ENCODE data around the gene TRIM68.

Gene TRIM68, protein sequence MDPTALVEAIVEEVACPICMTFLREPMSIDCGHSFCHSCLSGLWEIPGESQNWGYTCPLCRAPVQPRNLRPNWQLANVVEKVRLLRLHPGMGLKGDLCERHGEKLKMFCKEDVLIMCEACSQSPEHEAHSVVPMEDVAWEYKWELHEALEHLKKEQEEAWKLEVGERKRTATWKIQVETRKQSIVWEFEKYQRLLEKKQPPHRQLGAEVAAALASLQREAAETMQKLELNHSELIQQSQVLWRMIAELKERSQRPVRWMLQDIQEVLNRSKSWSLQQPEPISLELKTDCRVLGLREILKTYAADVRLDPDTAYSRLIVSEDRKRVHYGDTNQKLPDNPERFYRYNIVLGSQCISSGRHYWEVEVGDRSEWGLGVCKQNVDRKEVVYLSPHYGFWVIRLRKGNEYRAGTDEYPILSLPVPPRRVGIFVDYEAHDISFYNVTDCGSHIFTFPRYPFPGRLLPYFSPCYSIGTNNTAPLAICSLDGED

DNA sequence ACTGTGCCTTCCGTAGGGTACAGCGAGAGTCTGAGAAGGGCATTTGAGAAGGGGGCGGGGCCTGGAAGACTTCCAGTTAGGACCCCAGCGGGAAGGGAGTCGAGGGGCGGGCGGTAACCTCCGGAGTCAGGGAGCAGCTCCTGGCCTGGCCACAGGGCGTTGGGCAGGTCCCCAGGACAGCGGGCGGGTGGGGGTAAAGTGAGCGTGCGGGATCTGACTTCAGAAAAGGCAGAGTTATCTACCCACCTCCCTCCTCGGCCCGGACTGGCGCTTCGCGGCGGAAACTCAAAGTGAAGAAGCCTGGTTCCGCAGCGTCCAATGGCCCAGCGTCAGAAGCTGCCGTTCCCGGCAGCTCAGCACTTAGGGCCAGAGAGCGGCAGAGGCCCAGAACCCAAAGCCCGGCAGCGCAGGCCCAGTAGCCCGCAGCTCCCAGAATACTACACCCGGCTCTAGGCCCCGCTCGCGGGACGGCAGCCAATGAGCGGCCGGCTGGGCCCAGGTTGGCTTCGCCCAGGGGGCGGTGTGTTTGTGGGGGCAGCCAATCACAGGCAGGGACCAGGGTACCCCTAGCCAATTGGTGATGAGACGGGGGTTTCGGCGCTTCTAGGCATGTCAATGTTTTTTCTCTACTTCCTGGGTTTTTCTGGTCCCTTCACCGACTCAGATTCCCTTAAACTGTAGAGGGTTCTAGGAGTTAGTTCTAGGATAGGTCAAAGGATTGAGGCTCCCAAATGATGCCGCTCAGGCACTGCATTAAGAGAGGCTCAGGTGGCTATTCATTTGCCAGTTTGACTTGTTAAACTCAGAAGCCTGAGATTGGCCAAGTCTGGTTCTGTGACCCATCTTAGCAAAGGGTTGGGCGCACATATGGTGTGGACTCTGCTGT lies at the start of gene TRIM68:
TRIM68 (minus strand) TSS at position 451 of the 886 bp plus-strand sequence. CDS start 2,727 bp downstream, outside the sequence.
- peak; percentile 96 for DNase-seq (ENCODE audit: low spot score)

DNA sequence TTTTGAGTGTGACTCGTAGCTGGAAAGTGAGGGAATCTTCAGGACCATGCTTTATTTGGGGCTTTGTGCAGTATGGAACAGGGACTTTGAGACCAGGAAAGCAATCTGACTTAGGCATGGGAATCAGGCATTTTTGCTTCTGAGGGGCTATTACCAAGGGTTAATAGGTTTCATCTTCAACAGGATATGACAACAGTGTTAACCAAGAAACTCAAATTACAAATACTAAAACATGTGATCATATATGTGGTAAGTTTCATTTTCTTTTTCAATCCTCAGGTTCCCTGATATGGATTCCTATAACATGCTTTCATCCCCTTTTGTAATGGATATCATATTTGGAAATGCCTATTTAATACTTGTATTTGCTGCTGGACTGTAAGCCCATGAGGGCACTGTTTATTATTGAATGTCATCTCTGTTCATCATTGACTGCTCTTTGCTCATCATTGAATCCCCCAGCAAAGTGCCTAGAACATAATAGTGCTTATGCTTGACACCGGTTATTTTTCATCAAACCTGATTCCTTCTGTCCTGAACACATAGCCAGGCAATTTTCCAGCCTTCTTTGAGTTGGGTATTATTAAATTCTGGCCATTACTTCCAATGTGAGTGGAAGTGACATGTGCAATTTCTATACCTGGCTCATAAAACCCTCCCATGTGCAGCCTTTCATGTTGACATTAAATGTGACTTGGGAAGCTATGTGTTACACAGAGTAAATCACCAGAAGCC lies 46.8 kb upstream of the TRIM68 start:
- no peak for DNase-seq (ENCODE audit: low spot score)

DNA sequence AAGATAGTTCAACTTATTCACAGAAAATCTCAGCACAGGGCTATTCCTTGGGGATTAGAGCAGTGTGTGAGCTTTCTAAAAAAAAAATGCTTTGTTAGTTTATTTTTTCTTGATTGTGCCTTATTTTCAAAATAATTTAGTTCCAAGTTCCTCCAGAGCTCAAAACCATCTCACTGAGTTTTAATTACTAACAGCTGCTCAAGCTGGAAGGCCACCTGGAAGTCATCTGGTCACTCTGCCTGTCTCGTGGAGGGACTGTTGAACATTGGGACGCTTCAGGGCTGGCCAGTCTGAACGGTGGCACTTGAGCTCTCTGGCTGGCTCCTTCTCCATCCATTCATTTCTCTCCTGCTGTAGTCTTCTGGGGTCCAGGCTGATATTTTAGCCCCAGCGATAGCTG lies 39.7 kb upstream of the TRIM68 start:
- DNase-seq (ENCODE audit: low spot score): no peak

DNA sequence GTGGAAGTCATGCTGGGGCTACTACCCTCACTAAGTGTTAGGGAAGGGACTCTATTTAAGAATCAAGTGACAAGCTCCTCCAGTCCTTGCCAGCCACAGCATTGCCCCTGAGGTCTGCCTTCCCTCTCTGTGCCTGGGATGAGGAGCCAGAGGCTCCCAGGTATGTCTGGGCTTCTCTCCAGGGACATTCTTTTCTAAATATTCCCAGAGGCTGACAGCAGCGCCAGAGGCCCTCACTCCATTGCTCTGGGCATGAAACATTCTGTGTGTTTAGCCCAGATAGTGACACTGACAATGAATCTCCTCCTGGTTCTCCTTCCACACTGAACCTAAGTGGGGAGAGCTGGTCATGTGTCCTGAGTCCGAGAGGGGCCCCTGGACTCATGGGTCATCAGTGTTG lies 37.9 kb upstream of the TRIM68 start:
- no peak for DNase-seq (ENCODE audit: low spot score)

DNA sequence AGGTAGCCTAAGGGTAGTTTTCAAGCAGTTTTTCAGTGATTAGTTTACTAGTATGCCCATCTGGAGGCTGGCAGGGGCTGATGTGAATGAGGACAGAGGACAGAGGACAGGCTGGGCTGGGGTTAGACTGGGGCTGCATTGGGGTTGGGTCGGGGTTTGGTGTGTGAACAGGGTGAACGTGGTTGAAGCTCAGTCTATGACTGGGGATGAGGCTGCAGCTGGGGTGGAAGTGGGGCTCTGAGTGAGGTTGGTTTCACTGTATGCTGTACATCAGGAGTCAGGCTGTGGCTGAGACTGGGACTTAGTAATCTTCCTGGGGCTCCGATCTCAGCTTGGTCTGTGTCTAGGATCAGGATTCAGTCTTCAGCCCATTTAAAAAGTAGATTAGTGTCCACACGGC lies 36.2 kb upstream of the TRIM68 start:
- no peak for DNase-seq (ENCODE audit: low spot score)

DNA sequence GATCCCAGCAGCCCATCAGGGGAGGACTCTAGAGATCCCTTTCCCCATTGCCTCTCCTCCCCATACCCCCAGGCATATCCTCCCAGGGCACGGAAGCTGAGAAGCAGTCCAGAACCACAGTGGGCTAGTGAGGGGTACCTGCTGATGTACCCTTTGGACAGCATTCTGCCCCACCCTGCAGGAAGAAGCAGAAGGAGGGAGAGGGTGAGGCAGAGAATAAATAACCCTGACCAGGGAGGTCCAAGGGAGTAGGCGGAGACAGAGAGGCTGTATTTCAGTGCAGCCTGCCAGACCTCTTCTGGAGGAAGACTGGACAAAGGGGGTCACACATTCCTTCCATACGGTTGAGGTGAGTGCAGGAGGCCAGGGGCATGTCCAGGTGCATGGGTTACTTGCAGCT lies 35.7 kb upstream of the TRIM68 start, which contains the start of gene OR51E1:
OR51E1 (plus strand) TSS at position 301 of the 400 bp plus-strand sequence. CDS start 8,545 bp downstream, outside the sequence.
- no peak for DNase-seq (ENCODE audit: low spot score)

DNA sequence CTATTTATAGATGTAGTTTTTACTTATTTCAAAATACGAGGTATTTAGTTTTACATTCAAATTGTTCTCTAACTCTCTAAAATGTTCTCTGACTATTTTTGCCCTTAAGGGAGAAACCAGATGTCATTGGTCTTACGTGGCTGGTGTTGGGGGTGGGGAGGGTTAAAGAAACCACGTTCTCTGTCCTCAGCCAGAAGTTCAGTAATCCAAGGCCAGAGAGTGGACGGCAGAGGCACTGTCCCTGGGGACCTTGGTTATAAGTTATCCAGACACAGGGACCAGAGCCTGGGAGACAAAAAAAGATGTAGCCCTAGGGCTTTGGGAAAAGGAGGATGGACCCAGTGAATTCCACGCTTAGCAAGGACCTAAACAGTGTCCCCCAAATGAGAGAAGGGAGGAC lies 35.0 kb upstream of the TRIM68 start:
- no peak for DNase-seq (ENCODE audit: low spot score)

DNA sequence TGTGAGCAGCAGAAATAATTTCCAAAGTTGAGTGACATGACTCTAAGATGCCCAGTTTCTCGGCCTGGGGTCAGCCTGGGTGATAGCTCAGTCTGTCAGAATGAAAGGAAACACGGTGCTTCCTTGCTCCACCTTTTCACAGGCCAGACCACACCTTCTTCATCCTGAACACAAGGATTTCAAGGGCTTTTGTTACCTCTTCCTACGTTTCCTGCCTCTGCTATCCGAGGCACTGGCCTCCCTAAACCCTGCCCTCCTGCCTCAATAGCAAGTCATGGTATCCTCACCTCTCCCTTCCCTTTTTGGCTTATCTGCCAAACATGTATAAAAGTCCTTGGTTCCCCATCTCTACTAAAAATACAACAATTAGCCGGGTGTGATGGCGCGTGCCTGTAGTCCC lies 34.0 kb upstream of the TRIM68 start:
- DNase-seq (ENCODE audit: low spot score): no peak

DNA sequence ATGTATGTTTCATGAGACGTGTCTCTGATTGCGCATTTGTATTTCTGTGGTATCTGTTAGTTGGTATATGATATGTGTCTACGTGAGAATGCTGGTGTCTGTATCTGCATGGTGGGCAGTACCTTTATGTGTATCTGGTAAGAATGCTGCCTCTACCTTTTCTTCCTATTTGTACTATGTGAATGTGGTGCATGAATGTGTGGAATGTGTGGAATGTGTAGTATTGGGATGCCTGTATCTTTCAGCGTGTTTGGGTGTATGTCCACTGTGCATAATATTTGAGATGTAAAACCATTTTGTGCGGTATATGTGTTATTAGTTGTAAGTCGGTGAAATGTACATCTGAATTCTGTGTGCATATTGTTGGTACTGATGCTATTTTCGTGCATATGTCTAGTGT lies 33.5 kb upstream of the TRIM68 start:
- DNase-seq (ENCODE audit: low spot score): no peak

DNA sequence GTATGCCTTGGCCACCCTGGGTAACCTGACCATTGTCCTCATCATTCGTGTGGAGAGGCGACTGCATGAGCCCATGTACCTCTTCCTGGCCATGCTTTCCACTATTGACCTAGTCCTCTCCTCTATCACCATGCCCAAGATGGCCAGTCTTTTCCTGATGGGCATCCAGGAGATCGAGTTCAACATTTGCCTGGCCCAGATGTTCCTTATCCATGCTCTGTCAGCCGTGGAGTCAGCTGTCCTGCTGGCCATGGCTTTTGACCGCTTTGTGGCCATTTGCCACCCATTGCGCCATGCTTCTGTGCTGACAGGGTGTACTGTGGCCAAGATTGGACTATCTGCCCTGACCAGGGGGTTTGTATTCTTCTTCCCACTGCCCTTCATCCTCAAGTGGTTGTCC lies 31.9 kb upstream of the TRIM68 start:
- DNase-seq (ENCODE audit: low spot score): no peak

DNA sequence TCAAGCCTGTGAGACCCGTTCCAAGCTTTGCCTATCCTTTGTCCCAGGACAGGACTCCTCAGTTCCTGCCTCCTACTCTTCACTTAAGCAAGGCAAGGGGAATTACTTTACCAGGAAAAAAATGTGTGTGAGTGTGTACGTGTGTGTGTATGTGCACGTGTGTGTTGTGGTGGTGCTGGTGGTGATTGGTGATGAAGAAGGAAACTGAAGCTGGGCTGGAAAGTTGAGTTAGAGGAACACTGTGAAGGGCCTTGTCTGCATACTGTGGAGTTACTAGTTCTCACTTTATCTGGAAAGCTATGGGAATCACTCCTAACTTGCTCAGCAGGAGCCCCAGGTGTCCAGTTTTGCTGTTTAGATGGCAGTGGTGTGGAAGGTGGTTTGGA lies 29.6 kb upstream of the TRIM68 start:
- no peak for DNase-seq (ENCODE audit: low spot score)

DNA sequence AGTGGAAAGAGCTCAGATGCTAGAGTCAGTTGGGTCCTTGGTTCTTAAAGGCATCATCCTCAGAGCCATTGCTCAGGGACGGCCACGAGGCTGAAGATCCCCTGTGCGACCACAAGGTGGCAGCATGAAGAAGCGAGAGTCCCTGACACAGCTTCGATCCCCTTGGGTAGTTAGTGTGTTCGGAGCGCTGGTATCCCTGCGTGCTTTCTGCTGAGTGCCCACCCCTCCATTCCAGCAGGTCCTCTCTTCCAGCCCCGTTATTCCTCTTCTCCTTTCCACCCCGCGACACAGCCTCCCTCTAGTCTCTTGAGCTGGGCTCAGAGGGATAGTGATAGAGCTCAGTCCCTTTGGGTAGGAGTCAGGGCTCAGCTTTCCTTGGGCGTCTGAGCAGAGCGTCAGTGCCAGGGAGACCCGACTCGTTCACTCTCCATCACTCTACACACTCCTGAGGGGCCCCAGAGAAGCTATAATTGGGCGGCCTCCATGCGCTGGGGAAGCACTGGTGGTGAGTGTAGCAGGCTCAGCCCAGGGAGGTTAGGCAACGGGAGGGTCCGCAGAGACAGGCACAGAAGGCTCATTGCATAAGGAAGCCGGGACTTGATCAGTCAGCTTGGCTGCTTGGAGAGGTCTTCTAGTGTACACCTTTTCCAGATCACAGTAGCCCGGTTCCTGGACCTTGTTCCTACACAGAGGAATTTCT lies 29.1 kb upstream of the TRIM68 start, which contains the start of gene OR51D1:
OR51D1 (plus strand) TSS at position 516 of the 700 bp plus-strand sequence. CDS start 2,314 bp downstream, outside the sequence.
- DNase-seq (ENCODE audit: low spot score): peak; percentile 63

DNA sequence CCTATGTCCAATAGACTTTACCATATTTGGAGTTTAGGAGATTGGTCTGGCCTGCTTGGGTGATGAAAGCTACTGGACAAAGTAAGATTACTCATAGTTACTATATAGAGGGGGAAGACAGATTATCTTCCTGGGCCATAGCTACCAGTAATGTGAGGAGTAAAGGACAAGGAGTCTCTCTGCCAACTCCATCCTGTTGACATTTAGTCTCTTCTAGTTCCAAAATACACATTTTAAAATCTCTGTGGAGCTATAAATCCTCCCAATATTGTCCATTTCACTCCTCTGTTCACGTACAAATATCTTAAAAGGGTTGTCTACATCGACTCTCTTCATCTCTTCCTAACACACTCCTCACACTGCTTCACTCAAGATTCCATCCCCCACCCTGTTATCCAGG lies 28.1 kb upstream of the TRIM68 start:
- no peak for DNase-seq (ENCODE audit: low spot score)

DNA sequence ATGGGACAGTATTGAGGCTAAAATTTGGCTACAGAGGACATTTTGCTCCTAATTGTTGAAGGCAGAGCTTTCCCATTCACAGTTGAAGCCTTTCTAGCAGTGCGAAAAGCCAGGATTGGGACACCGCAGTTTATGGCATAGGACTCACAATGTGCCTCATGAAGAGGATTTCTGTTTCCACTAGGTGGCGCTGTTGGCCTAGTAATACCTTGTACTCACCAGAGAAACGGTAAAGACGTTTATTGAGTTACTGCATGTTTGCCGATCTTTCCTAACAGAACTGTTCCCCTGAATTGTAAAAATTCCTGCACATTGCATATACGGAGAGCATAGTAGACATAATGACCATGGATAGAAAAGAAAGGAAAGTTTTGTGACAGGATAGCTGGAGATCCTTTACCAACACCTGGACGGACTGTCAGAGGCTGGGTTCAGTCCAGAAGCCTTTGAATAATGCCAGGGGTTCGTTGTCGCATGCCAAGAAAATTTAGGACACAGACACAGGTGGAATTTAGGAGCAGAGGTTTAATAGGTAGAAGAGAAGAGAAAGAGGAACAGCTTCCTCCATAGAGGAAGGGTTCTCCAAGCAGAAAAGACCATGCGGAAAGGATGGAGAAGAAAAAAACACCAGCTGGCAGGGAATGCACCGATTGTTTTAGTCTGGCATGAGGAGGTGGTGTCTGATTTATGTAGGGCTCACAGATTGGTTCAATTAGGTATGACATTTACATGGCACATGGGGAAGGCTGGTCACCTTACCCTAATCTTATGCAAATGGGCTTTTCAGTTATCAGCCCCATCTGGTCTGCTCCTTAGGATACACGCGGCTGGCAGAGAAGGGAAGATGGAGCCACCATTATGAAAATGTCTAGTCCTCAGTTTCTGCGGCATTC lies 18.4 kb upstream of the TRIM68 start:
- DNase-seq (ENCODE audit: low spot score): peak; percentile 29

DNA sequence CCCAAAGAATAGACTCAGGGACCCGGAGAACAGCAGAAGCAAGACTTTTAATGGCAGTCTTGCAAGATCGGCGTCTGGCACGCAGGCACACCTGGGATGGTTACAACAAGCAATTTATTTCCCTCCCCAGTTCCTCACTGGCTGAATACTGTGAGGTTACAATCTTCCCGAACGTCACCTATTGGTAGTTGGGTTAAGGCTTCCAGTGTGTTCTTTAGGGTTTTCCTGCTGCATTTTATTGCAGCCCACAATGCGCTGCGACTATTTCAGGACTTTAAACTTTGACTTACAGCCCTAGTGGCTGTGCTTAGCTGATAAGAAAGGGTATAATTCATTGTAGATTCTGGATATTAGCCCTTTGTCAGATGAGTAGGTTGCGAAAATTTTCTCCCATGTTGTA lies 11.5 kb upstream of the TRIM68 start:
- no peak for DNase-seq (ENCODE audit: low spot score)

DNA sequence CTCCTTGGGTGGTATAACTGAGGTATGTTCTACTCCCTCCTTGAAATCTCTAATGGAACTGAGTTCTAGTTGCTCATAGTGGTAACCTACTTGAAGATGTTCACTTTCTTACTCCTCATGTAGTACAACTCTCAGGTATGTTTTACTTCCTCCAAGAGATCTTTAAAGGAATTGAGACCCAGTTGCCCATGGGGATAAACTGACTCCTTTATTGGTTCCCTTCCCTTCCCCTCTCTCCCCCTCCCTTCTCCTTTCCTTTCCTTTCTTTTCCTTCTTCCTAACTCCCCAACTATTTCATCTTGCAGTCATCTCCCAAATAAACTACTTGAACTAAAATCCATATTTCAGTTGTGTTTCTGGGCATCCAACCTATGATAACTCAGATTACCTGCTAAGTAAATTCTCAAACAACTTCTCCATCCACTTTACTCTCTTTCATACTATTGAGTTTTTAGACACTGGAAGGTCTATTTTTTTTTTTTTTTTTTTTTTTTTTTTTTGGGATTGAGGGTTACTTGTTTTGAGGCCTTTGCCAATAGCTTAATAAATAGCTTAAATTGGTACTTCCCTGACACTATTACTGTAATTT lies 7.9 kb upstream of the TRIM68 start:
- no peak for DNase-seq (ENCODE audit: low spot score)

DNA sequence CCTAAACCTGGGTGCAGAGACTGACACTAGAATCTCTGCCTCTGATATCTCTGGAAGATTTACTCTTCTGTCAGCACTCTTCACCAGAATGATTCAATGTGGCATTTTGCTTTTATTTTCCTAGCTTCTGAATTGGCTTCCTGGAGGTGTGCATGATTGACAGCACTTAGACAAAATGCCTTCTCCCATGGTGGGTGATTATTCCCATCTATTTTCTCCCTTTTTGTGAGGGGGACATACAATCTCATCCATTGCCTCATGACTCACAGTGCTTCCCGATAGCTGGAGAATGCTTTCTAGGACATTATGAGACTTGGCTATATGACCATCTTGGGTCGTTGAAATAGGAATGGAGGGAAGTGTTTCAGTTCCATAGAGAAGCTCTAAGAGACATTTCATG lies 4.0 kb upstream of the TRIM68 start:
- no peak for DNase-seq (ENCODE audit: low spot score)

DNA sequence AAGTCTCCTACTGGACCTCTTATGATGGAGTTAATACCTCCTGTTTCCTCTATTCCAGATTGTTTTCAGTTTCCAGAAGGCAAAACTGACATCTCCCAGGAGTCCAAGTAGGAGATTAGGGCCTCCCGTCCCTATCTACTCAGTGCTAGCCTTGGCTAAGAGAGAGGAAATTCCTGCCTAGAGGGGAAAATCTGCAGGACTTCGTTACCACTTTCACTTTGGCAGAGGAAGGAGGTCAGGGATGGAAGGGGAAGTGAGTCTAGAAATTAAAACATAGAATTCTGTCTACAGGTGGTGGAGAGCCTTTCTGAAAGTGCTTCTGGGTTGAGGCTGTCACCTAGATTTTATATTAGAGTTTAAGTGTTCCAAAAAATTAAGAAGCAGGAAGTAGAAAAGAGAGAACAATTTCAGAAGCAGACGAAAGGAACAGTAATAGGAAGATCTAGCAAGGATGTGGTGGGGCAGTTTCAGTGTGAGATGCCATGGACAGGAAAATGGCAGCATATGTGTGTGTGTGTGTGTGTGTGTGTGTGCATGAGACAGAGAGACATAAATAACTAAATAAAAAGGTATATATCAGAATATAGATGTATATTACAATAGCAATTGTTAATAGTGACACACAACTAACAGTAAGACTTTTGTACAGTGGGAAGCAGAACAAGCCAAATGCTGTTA lies 2.4 kb upstream of the TRIM68 start:
- peak; percentile 18 for DNase-seq (ENCODE audit: low spot score)

DNA sequence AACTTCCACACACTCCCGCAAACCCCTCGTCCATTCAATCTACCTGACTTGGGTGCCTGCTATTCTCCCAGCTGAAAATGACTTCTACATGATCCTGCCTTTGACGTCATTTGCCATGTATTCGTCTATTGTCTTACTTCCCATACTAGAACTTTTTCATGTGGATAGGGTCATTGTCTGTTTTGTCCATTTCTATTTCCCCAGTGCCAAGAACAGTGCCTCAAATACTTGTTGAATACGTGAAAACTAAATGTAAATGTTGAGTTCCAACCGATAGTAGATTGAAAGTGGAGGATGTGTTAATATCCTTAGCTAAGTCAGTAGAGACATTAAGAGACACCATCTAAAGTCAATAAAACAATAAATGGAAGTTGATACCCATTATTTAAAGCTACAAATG lies 935 bp downstream of the TRIM68 start:
- no peak for DNase-seq (ENCODE audit: low spot score)

All from CD4-positive, alpha-beta T cell treated with Interleukin-15 for 4 hours (primary cell).